K562 (cell line): Measurements from ENCODE around the gene KNDC1. TPM values are rescaled to one million over a fixed set of nuclear protein-coding genes. Genes with fewer than 3 reads are reported as not detected.
A peak's percentile ranks its signal among the peaks of the same experiment; 100 is the strongest.

Experiments used
- ATAC-seq: fragments of 200-7000 bp; cut with Tn5 transposase; 3 replicates; pipeline ENCODE4 v1.9.1; 2020; ENCODE audit warnings: moderate library complexity
- BruUV-seq: library from RNA; stranded (reverse); fragments of 400-500 nt; replicated peaks from 2 replicates; lab custom pipeline; 2021; lab: Mats Ljungman, UMichigan
- CTCF ChIA-PET: fragments of 300-600 bp; formaldehyde crosslinking; extraction: SDS; loops from one replicate; lab custom pipeline; 2021; ENCODE audit warnings: low intra/inter-chr PET ratio; lab: Yijun Ruan, JAX
- POLR2A ChIA-PET: fragments of 300-600, 350-650 bp; sonication (Branson Sonifier 250); formaldehyde crosslinking; extraction: SDS; loops from one replicate; lab custom pipeline; 2021; ENCODE audit warnings: antibody characterized with exemption, inconsistent platforms; lab: Yijun Ruan, JAX
- DNase-seq, 4 experiments: peaks; one replicate each; pipeline versions ENCODE4 v3.0.0 to v3.0.0-alpha.2; 2011 to 2018; ENCODE audit warnings: low spot score in 3 of 4, mixed read lengths in 3 of 4; ENCODE audit errors: extremely low read depth in 1 of 4
- FAIRE-seq: peaks from 2 replicates; lab custom pipeline; 2011; peaks lifted over from hg19 to GRCh38; lab: Jason Lieb, UNC
- H2AFZ ChIP-seq: 2 replicates; pipeline ENCODE4 v1.6.0; 2011; ENCODE audit warnings: low read depth, low read length, control low read depth, inconsistent platforms
- H3K27ac ChIP-seq: fragments of 200-600 bp; 3 replicates; pipeline ENCODE4 v1.8.0; 2011; ENCODE audit warnings: low read depth, mild to moderate bottlenecking, control low read depth, inconsistent platforms, low read length, moderate library complexity, mixed read lengths; ENCODE audit errors: extremely low read depth
- H3K27me3 ChIP-seq, 2 experiments: fragments of 300-600 bp in 1 of 2; 2 replicates in 1 of 2; 3 replicates in 1 of 2; pipeline versions ENCODE4 v1.6.0 to v1.8.0; 2011; ENCODE audit warnings: inconsistent platforms in 2 of 2, low read length in 2 of 2, mild to moderate bottlenecking in 1 of 2, mixed read lengths in 1 of 2, moderate library complexity in 1 of 2; ENCODE audit not compliant: control insufficient read depth in 2 of 2, insufficient read depth in 2 of 2
- H3K36me3 ChIP-seq: fragments of 300-600 bp; 3 replicates; pipeline ENCODE4 v1.8.0; 2011; ENCODE audit warnings: mild to moderate bottlenecking, low read length, inconsistent platforms; ENCODE audit not compliant: control insufficient read depth, insufficient read depth
- H3K4me1 ChIP-seq, 2 experiments: fragments of 200-600 bp in 1 of 2; replicated peaks in 1 of 2; 2 replicates in 1 of 2; 3 replicates in 1 of 2; pipeline versions ENCODE4 v1.5.1 to v1.8.0; 2011; ENCODE audit warnings: inconsistent platforms in 2 of 2, low read length in 2 of 2, mild to moderate bottlenecking in 1 of 2, mixed read lengths in 1 of 2, moderate library complexity in 1 of 2; ENCODE audit not compliant: control insufficient read depth in 2 of 2, insufficient read depth in 2 of 2
- H3K4me2 ChIP-seq: 2 replicates; pipeline ENCODE4 v1.6.1; 2011; ENCODE audit warnings: low read length, control low read depth, inconsistent platforms, mixed read lengths; ENCODE audit not compliant: insufficient read depth
- H3K4me3 ChIP-seq: fragments of 200-600 bp; sonication (generic), shearing (Covaris generic); 2 replicates; pipeline ENCODE4 v1.5.1; 2016; ENCODE audit warnings: control low read depth, inconsistent platforms
- H3K79me2 ChIP-seq: fragments of 200-600 bp; 3 replicates; pipeline ENCODE4 v1.8.0; 2011; ENCODE audit warnings: low read length, inconsistent platforms; ENCODE audit not compliant: control insufficient read depth, insufficient read depth
- H3K9ac ChIP-seq, 2 experiments: 2 replicates each; pipeline versions ENCODE4 v1.6.0 to v1.6.1; 2011; ENCODE audit warnings: low read depth in 2 of 2, low read length in 2 of 2, control low read depth in 1 of 2, inconsistent platforms in 1 of 2, mild to moderate bottlenecking in 1 of 2, mixed read lengths in 1 of 2; ENCODE audit not compliant: insufficient read depth in 1 of 2
- H3K9me1 ChIP-seq: one replicate; pipeline ENCODE4 v1.6.0; 2011; ENCODE audit warnings: inconsistent platforms, mild to moderate bottlenecking, low read length, moderate library complexity; ENCODE audit not compliant: control insufficient read depth, insufficient read depth
- H3K9me3 ChIP-seq: replicated peaks from 2 replicates; pipeline ENCODE4 v1.5.1; 2011; ENCODE audit warnings: low read depth, low read length, inconsistent platforms; ENCODE audit not compliant: control insufficient read depth, insufficient read depth
- H4K20me1 ChIP-seq: replicated peaks from 2 replicates; pipeline ENCODE4 v1.6.1; 2011; ENCODE audit warnings: low read length, inconsistent platforms, mixed read lengths; ENCODE audit not compliant: control insufficient read depth, insufficient read depth
- CBX2 ChIP-seq: fragments of 200-600 bp; sonication (generic); IDR thresholded peaks from one replicate; pipeline ENCODE4 v1.6.1; 2012; ENCODE audit warnings: mild to moderate bottlenecking, low read length, inconsistent platforms; ENCODE audit not compliant: insufficient read depth, poor library complexity, severe bottlenecking
- GABPB1 ChIP-seq: sonication (generic); formaldehyde crosslinking; IDR thresholded peaks from 2 replicates; pipeline ENCODE4 v1.8.0; 2022; ENCODE audit warnings: mild to moderate bottlenecking, missing genetic modification reagents
- GTF2E2 ChIP-seq: fragments of 200-800 bp; sonication (Bioruptor generic); IDR thresholded peaks from 2 replicates; pipeline ENCODE4 v1.6.1; 2016; ENCODE audit warnings: missing genetic modification characterization, missing compliant biosample characterization
- JUN ChIP-seq, 2 experiments: sonication (generic) in 1 of 2; formaldehyde crosslinking in 1 of 2; IDR thresholded peaks; 2 replicates each; pipeline versions ENCODE4 v1.6.1 to v1.8.0; 2012 to 2022; ENCODE audit warnings: borderline replicate concordance in 2 of 2, mild to moderate bottlenecking in 2 of 2, improper control_type of control experiment in 1 of 2, low read depth in 1 of 2, low read length in 1 of 2, missing genetic modification reagents in 1 of 2
- TGIF2 ChIP-seq: sonication (generic); formaldehyde crosslinking; IDR thresholded peaks from 2 replicates; pipeline ENCODE4 v1.8.1; 2022; ENCODE audit warnings: mild to moderate bottlenecking, missing genetic modification reagents, moderate library complexity
- TOE1 ChIP-seq, 2 experiments: fragments of 450-650 bp in 1 of 2; sonication (generic) in 1 of 2; formaldehyde crosslinking in 1 of 2; IDR thresholded peaks; 2 replicates each; pipeline versions ENCODE4 v1.7.1 to v1.8.0; 2016 to 2022; ENCODE audit warnings: borderline replicate concordance in 2 of 2, mild to moderate bottlenecking in 2 of 2, antibody characterized with exemption in 1 of 2, inconsistent platforms in 1 of 2, low read depth in 1 of 2, missing genetic modification reagents in 1 of 2, moderate library complexity in 1 of 2
- WGBS: fragments of 100-300 bp; shearing (Covaris generic); methylation state at CpG from one replicate; pipeline ENCODE4 v1.1.6; 2016; ENCODE audit warnings: low coverage, mixed read lengths; ENCODE audit not compliant: insufficient coverage; ENCODE audit errors: missing lambda C conversion rate; 5-methylcytosine and 5-hydroxymethylcytosine counted together
- in situ Hi-C: fragments of 300-500 bp; cut with MboI; formaldehyde crosslinking; loops from 4 replicates; pipeline ENCODE4 v1.15.0; 2018; ENCODE audit warnings: inconsistent platforms, mixed read lengths
- intact Hi-C: fragments of 100-400 bp; cut with micrococcal nuclease; formaldehyde crosslinking; loops from 2 replicates; pipeline ENCODE4 v1.14.2; 2022
- polyA plus RNA-seq, 8 experiments: library from polyadenylated mRNA; depleted of rRNA in 4 of 8; stranded (reverse) in 5 of 8; unstranded in 3 of 8; fragments of >200 nt; fragmentation: Nextera tagmentation in 2 of 8; fragmentation: Illumina TruSeq in 1 of 8; extraction: Ambion mirVana in 2 of 8; extraction: Trizol in 1 of 8; gene quantifications; 2 replicates each; pipeline versions ENCODE4 v1.2.1 to v1.2.3, GENCODE V29; 2011 to 2014; ENCODE audit warnings: inconsistent platforms in 1 of 8, missing spikeins in 1 of 8
- total RNA-seq, 7 experiments: library from RNA; depleted of rRNA in 6 of 7; stranded (reverse); fragments of >200 nt in 6 of 7; fragmentation: Illumina TruSeq in 2 of 7; extraction: Trizol in 2 of 7; gene quantifications; 2 replicates each; pipeline versions ENCODE4 v1.2.1 to v1.2.3, GENCODE V29; 2011 to 2021; ENCODE audit warnings: low replicate concordance in 1 of 7
- TF ChIP-seq, protein P1 (sequence below): fragments of 450-650 bp; IDR thresholded peaks from one replicate; pipeline ENCODE4 v1.6.1; 2018; ENCODE audit warnings: mild to moderate bottlenecking, moderate library complexity; ENCODE audit not compliant: partially characterized antibody

Gene KNDC1
- total and polyA plus RNA-seq, 9 of the 15 experiments (the other 6 are each of a cell fraction or from before 2014, with no cell fraction given) = 0.07 to 0.26 (median 0.11) TPM; not detected in 6

DNA sequence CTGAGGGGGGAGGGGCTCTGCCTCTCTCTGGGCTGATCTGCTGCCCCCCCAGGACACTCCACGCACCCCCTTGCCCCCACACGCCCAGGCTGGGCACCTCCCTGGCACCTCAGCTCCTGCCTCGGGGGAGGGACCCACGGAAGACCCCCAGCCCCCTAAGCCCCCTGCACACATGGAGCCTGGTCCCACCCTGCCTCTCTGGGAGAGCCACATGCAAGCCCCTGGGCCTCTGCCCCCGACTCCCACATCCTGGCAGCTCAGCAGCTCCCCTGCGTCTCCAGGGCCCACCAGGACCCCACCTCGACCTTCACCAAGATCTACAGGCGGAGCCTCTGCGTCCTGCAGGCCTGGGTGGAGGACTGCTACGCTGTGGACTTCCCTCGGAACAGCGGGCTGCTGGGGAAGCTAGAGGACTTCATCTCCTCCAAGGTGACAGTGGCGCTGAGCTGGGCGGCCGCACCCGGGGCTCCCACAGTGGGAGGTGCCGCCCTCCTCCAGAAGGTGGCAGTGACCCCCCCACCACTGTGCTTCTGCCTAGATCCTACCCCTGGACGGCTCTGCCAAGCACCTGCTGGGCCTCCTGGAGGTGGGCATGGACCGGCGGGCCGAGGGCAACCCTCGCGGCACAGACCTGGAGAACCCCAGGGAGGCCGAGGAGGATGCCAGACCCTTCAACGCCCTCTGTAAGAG lies 51.3 kb downstream of the KNDC1 start:
- no peak overlapping the region for H3K27ac ChIP-seq
- no peaks in the 10 kb centered on the region for H3K36me3 ChIP-seq
- no TSS peak for BruUV-seq
- peak; percentile 31; the same call in 2 of the 3 replicates for ATAC-seq
- no peak for FAIRE-seq
- H3K4me1 ChIP-seq = peaks cover 0 to 51% of the 10 kb centered on the region in 2 experiments; a peak in 1 of 5 replicates
- TF ChIP-seq GTF2E2 (tag) = no peak
- TF ChIP-seq GABPB1 = no peak
- no peak for TF ChIP-seq TGIF2 (CRISPR knock-in tag)
- no peak for TF ChIP-seq JUN (IDR thresholded peaks at IDR 0.05; ENCODE audit: borderline replicate concordance, low read depth, low read length)
- no peak for TF ChIP-seq JUN (CRISPR knock-in tag; IDR thresholded peaks at IDR 0.05; ENCODE audit: borderline replicate concordance)
- TF ChIP-seq TOE1 (IDR thresholded peaks at IDR 0.05; ENCODE audit: borderline replicate concordance) = no peak
- no peak for TF ChIP-seq TOE1 (CRISPR knock-in tag; IDR thresholded peaks at IDR 0.05; ENCODE audit: borderline replicate concordance, low read depth)
- TF ChIP-seq CBX2 = no peak
- TF ChIP-seq, protein P1, sequence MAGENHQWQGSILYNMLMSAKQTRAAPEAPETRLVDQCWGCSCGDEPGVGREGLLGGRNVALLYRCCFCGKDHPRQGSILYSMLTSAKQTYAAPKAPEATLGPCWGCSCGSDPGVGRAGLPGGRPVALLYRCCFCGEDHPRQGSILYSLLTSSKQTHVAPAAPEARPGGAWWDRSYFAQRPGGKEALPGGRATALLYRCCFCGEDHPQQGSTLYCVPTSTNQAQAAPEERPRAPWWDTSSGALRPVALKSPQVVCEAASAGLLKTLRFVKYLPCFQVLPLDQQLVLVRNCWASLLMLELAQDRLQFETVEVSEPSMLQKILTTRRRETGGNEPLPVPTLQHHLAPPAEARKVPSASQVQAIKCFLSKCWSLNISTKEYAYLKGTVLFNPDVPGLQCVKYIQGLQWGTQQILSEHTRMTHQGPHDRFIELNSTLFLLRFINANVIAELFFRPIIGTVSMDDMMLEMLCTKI = no peak
- no peak overlapping the region for H2AFZ ChIP-seq
- WGBS = 8% methylated on average over 15 of the region's 25 CpGs
- H3K9ac ChIP-seq = no peak overlapping the region
- intact Hi-C loops = no loop called here
- no peak for DNase-seq
- CTCF ChIA-PET = no interaction called here
- POLR2A ChIA-PET = interaction anchor here (0.6 kb wide), 1 partner anchor 17 kb away, joined by 3 read pairs; no protein-coding TSS in a partner anchor
- no peak overlapping the region for H3K4me2 ChIP-seq
- H3K4me3 ChIP-seq = no peak overlapping the region
- H3K79me2 ChIP-seq = no peaks in the 10 kb centered on the region
- H4K20me1 ChIP-seq = no peaks in the 10 kb centered on the region
- in situ Hi-C loops = no loop called here
- H3K9me3 ChIP-seq = no peaks in the 10 kb centered on the region; the same call in 1 of the 2 replicates
- peaks cover 5 to 48% of the 10 kb centered on the region in 2 experiments; a peak in 4 of 5 replicates for H3K27me3 ChIP-seq
- H3K9me1 ChIP-seq = no peaks in the 10 kb centered on the region
